Mononuclear cell (primary cell): ENCODE data around the gene FLAD1. TPM values are rescaled to one million over a fixed set of nuclear protein-coding genes. Genes with fewer than 3 reads are reported as not detected.
"Not testable (repeated sequence)": the region's sequence is repeated elsewhere in the genome, so short reads cannot be mapped to it uniquely, and the experiment has no call there.

Experiments used
- H3K27me3 ChIP-seq: 2 replicates; pipeline ENCODE4 v1.6.0; 2011; ENCODE audit warnings: low read length, control low read depth; ENCODE audit not compliant: insufficient read depth
- H3K4me1 ChIP-seq: 2 replicates; pipeline ENCODE4 v1.5.1; 2011; ENCODE audit warnings: mild to moderate bottlenecking, low read length, control low read depth; ENCODE audit not compliant: insufficient read depth
- H3K4me3 ChIP-seq: 2 replicates; pipeline ENCODE4 v1.5.1; 2011; ENCODE audit warnings: mild to moderate bottlenecking, low read length, moderate library complexity
- H3K9me3 ChIP-seq: 2 replicates; pipeline ENCODE4 v1.5.1; 2011; ENCODE audit warnings: low read depth, mild to moderate bottlenecking, control low read depth, low read length
- total RNA-seq: library from RNA; depleted of rRNA; stranded (reverse); fragments of >200 nt; gene quantifications from one replicate; pipeline ENCODE4 v1.2.3, GENCODE V29; 2012

Gene FLAD1
- total RNA-seq, 1 donor: 11.3 TPM

DNA sequence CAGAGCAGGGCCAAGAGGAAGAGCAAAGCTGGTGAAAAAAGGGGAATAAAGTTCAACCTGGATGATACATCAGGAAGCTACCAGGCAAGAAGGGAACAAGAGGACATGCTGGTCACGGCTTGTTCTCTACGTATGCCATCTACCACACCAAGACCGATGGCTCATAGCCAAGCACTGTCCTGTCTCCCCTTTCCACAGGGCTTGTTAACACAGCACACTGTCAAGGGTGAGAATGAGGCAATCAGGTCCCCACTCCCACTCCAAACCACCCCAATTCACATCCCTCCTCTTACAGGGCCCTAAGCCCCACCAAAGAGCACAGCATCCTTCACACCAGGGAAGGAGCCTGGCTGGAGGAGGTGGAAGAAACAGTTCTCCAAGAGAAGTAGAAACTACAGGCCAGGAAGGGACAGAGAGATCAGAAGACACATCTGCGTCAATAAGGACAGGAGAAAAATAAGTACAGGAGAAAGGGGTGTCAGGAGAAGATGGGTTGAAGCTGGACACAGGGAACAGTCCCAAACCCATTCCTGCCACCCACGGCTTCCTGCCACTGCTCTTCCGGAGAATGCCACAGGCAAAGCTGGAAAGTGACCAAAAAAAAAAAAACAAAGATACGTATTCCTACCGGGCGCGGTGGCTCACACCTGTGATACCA lies 11.7 kb upstream of the FLAD1 start:
- Histone ChIP-seq H3K9me3 (no peaks in the 10 kb centered on the region), H3K27me3 (no peaks in the 10 kb centered on the region), H3K4me1 (peaks cover 48% of the 10 kb centered on the region), H3K4me3 (no peak overlapping the region)

GRCh38 chr1:154972213-154972516 lies 11.0 kb upstream of the FLAD1 start:
- Histone ChIP-seq H3K27me3 (no peaks in the 10 kb centered on the region), H3K9me3 (no peaks in the 10 kb centered on the region), H3K4me1 (peaks cover 54% of the 10 kb centered on the region), H3K4me3 (no peak overlapping the region)

DNA sequence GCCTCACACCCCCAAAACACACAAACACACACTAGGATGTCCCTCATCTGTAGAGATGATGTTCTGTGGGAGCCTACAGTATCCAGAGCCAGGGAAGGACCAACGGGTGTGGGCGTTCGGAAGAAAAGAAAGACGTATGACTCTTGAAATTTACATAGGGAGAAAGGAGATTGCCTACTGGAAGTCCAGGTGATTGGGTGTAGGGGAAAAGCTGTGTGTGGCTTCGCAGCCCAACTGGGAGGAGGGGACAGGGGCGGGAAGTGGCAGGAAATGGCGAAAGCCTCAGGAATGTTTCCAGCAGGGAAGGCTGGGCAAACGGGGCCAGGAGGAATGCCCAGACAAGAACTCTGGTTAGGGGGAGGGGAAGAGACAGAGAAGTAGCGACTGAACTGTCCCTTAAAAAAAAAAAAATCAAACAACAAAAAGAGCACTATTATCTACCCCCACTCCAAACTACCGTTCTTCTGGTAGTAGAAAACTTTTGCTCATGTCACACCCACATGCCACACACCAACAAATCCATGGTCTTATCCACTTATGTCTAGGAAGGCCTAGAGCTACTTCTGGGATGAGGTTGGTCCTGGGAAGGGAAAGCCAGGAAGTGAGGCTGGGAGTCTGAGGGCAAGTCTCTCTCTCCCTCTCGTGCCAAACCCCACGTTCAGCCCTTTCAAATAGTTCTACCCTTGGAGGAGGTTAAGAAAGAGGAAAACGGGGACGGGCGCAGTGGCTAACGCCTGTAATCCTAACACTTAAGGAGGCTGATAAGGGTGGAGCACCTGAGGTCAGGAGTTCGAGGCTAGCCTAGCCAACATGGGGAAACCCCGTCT lies 10.4 kb upstream of the FLAD1 start:
- Histone ChIP-seq H3K4me3 (no peak overlapping the region), H3K4me1 (peaks cover 55% of the 10 kb centered on the region)

DNA sequence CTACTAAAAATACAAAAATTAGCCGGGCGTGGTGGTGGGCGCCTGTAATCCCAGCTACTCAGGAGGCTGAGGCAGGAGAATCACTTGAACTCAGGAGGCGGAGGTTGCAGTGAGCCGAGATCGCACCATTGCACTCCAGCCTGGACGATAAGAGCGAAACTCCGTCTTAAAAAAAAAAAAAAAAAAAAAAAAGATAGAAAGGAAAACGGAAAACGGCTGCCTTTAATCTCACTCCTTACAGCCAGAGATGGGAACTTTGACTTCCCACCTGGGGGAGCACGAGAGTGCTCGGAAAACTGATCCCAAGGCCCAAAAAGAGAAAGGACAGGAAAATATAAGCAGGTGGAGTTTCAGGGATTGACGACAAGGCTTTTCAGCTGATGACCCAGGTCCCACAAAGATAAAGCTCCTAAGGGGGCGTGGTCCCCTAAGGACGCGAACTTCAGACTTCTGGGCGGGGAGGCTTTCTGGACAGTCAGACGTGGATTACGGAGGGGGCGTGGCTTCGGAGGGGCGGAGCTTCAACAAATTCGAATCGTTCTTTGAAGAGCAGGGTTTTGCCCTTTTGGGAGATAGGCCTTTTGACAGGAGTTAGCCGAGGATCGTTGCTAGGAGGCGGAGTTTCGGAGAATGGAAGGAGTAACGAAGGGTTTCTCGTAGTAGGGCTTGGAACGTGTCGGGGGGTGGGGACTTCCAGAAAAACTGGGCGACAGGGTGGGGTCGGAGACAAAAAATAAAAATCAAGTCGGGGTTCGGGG lies 9.6 kb upstream of the FLAD1 start:
- Histone ChIP-seq H3K9me3 (no peaks in the 10 kb centered on the region), H3K4me3 (peak overlapping the region; percentile 81), H3K4me1 (peaks cover 55% of the 10 kb centered on the region), H3K27me3 (no peaks in the 10 kb centered on the region)

More for the DNA sequence above, 10.4 kb upstream of the FLAD1 start:
- Histone ChIP-seq H3K27me3 (no peaks in the 10 kb centered on the region), H3K9me3 (no peaks in the 10 kb centered on the region)

- Histone ChIP-seq H3K9me3 (no peaks in the 10 kb centered on the region), H3K4me1 (peaks cover 55% of the 10 kb centered on the region), H3K27me3 (no peaks in the 10 kb centered on the region), H3K4me3 (peak within 1 kb of the TSS; percentile 81)
These were observed 8.9 kb upstream of the FLAD1 start, which contains the start of gene CKS1B for GRCh38 chr1:154974102-154974807. Gene CKS1B, plus strand, starts transcription at chr1:154974681. Its CDS starts 65 bp downstream, at chr1:154974746.

DNA sequence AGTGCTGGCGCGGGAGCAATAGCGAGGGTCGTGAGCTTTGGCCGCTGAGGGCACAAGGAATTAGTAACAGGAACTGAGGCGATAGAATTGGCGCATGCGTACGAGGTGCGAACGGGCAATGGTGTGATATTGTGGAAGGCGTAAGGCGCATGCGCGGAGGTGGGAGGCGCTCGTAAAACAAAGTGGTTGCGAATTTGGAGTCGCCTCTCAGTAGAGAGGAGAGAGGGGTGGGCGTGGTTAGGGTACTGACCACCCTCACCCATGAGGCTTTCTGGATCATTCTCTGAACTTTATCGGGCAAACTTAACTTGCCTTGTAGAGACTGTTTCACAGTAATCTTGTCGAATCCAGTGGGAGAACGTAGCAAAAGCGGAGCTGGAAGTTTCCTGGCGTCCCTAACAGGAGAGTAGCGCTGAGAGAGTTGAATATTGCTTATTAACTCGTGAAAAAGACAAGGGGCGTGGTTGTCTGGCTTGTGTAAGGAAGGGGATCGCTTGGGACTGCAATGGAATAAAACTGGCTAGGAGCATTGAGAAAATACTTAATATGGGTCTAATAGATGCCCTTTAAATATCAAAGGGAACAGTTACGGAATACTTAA lies 8.2 kb upstream of the FLAD1 start:
- peaks cover 53% of the 10 kb centered on the region for H3K4me1 ChIP-seq
- no peaks in the 10 kb centered on the region for H3K9me3 ChIP-seq
- H3K27me3 ChIP-seq: no peaks in the 10 kb centered on the region
- H3K4me3 ChIP-seq: peak overlapping the region; percentile 81

GRCh38 chr1:154975409-154976059 lies 7.6 kb upstream of the FLAD1 start:
- no peaks in the 10 kb centered on the region for H3K27me3 ChIP-seq
- peak overlapping the region; percentile 81 for H3K4me3 ChIP-seq
- peaks cover 47% of the 10 kb centered on the region for H3K4me1 ChIP-seq
- H3K9me3 ChIP-seq: no peaks in the 10 kb centered on the region

GRCh38 chr1:154977762-154978161 lies 5.4 kb upstream of the FLAD1 start:
- not testable (repeated sequence) for H3K9me3 ChIP-seq, H3K4me3 ChIP-seq, H3K27me3 ChIP-seq
- H3K4me1 ChIP-seq: peaks cover 30% of the 10 kb centered on the region

GRCh38 chr1:154978360-154978759 lies 4.8 kb upstream of the FLAD1 start:
- Histone ChIP-seq H3K27me3 (no peaks in the 10 kb centered on the region), H3K4me1 (peaks cover 25% of the 10 kb centered on the region), H3K9me3 (no peaks in the 10 kb centered on the region), H3K4me3 (no peak overlapping the region)

- no peaks in the 10 kb centered on the region for H3K9me3 ChIP-seq
- peaks cover 25% of the 10 kb centered on the region for H3K4me1 ChIP-seq
- peak overlapping the region; percentile 60 for H3K4me3 ChIP-seq
- no peaks in the 10 kb centered on the region for H3K27me3 ChIP-seq
These were observed 803 bp upstream of the FLAD1 start for GRCh38 chr1:154982341-154982740.

DNA sequence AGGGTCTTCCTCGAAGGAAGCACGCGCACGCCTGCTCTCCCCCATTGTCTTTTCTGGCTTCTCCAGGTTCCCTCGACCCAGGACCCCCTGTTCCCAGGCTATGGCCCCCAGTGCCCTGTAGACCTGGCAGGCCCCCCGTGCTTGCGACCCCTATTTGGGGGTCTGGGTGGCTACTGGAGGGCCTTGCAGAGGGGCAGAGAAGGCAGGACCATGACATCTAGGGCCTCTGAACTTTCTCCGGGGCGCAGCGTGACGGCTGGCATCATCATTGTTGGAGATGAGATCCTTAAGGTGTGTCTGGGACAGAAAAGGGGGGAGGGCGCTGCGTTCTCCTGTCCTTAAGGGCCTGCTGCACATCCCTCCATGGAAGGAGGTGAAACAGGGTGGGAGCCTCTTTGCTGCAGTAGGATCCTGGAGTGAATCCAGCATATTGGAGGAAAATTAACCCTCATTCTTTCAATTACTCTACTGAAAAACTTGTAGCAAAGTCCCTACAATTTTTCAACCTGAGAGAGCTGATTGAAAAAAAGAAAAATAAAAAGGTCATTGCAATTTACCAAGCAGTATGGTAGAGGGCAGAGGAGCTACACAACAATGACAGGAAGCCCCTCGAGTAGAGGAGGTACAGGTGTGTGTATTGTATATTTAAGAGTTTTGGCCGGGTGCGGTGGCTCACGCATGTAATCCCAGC lies 777 bp downstream of the FLAD1 start:
- Histone ChIP-seq H3K4me3 (peak overlapping the region; percentile 60), H3K9me3 (no peaks in the 10 kb centered on the region), H3K4me1 (peaks cover 29% of the 10 kb centered on the region), H3K27me3 (no peaks in the 10 kb centered on the region)

DNA sequence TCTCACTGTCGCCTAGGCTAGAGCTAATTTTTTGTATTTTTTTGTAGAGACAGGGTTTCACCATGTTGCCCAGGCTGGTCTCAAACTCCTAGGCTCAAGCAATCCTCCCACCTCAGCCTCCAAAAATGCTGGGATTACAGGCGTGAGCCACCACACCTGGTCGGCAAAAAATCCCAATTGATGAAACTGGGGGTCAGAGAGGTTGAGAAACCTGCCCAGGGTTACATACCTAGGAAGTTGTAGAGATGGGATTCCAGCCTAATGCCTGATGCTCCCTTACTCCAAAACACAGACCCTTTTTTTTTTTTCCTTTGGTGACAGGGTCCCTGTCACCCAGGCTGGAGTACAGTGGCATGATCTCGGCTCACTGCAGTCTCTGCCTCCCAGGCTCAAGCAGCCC lies 3.6 kb downstream of the FLAD1 start:
- H3K4me1 ChIP-seq: peaks cover 29% of the 10 kb centered on the region
- not testable (repeated sequence) for H3K4me3 ChIP-seq, H3K9me3 ChIP-seq, H3K27me3 ChIP-seq

DNA sequence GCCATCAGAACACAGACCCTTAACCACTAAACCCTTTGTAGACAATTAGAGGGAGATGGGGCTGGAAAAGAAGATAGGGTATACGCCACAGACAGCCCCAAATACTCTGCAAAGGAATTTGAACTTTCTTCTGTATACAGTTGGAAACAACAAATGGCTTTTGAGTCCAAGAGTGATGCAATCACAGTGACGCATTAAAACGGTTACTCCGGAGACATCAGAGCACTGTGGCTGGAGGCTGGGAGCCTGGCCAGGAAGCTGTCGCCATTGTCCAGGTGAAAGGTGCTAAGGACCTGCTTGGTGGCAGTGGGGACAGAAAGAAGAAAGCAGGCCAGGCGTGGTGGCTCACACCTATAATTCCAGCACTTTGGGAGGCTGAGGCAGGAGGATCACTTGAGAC lies 4.2 kb downstream of the FLAD1 start:
- Histone ChIP-seq H3K9me3 (no peaks in the 10 kb centered on the region), H3K27me3 (no peaks in the 10 kb centered on the region), H3K4me3 (no peak overlapping the region), H3K4me1 (peaks cover 27% of the 10 kb centered on the region)
